NCI-H1436 (cell line): ENCODE data around the gene RAD23B.

Experiments used
- DNase-seq: peaks from one replicate; lab custom pipeline; 2025; lab: John Stamatoyannopoulos, UW

The RAD23B gene

DNA sequence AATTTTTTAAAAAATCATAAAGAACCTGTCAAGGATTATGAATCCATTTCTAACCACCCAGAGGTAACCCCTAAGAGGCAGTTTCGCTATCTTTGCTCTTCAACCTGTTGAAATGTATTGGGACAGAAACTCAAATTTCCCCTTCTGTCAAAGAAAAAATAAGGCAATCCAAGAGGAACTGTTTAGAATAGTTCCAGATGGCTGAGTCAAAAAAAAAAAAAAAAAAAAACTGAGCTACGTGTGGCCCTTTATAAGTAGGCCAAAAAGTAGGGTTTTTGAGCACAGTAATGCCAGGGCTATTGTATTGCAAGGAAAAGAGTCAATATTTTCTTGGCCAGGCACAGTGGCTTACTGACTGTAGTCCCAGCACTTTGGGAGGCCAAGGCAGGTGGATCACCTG lies 94.9 kb downstream of the RAD23B start:
- DNase-seq = no peak
